ENCODE data around the gene CSTB. TPM values are rescaled to one million over a fixed set of nuclear protein-coding genes. Genes with fewer than 3 reads are reported as not detected.
"Not testable (repeated sequence)": the region's sequence is repeated elsewhere in the genome, so short reads cannot be mapped to it uniquely, and the experiment has no call there.

CSTB gene
- 34.6 TPM for total RNA-seq
- long read RNA-seq, transcript CSTB-201 (3 exons, 2,164 nt), result major isoform, 53 of 54 reads
- long read RNA-seq, partial matches to known transcripts, result 0 of 54 reads
- long read RNA-seq, other reads (novel, unspliced or antisense), result 0 of 54 reads

DNA sequence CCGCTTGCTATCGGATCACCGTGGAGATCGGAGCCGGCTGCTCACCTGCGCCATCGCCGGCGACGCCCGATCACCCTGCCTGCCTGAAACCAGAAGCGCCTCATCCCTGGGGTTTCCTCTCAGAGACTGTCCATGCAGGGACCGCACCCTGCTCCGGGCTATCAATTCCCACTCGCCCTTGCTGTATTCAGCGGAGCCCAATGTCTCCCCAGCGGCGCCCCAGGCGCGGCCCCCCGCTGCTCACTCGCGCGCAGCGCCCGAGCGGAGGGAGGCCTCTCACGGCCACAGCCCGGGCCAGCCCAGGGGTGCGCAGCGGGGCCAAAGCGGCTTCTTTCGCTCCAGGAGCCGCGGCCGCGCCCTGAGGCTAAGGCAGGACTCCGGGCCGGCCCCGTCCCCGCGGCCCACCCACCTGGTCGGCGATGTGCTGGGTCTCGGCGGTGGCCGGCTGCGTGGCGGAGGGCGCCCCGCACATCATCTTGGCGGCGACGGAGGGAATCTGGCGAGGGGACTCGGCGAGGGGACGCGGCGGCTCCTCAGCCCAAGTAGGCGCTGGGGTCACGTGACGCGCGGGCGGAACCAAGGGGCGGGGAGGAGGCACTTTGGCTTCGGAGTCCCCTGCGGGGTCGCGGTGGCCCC is at the start of gene CSTB:
Gene CSTB, minus strand, starts transcription at position 514 of the 636 bp plus-strand sequence. Its CDS starts 39 bp downstream, at position 475.
- DNase-seq (ENCODE audit: low spot score), result peak; percentile 94
- intact Hi-C loops (cut with DNase I), result loop anchor here (10.0 kb wide), 1 partner anchor 71 kb away; no protein-coding TSS in a partner anchor

- intact Hi-C loops (cut with DNase I), result no loop called here
- no peak for DNase-seq (ENCODE audit: low spot score)
Observed at GRCh38 chr21:43825242-43825935, 49.3 kb upstream of the CSTB start.

DNA sequence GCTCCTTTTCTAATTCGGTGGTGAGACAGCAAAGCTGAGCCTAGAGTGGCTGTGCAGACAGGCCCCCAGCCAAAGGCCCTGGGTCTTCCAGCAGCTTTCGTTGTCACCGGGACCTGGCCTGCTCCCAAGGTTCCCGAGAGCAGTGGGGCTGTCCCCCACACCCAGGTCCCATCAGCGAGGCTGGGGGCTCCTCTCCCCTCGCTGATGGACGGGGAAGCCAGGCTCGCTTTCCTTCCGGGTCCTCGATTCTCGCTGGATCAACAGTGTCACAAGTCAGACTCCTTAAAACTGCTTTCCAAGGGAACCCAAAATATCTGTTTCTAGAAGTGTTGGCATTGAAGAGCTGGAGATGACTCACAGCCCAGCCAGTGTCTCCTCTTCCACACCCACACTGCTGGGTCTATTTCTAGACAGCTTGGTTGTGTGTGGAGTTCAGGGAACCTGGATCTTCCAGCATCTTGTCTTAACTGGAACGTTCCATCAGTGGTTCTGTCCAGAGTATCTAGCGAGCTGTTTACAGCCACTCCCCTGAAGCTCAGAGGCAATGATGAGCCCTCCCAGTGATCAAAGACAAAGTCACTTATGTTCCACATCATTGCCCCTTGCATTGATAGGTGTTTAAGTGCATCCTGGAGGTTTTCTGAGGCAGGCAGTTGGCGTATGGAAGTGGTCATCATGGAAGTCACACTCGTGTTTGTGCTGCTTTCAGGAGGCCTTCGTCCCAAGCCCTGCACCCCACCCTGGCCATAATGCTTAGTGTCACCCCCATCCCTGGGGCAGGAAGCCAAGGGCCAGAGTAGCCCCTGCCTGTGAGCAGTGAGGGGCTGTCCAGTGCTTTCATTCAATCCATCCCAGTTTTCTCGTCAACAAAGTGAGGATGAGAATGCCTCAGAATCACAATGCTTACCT is 48.5 kb upstream of the CSTB start:
- intact Hi-C loops (cut with DNase I), result no loop called here
- DNase-seq (ENCODE audit: low spot score), result no peak

GRCh38 chr21:43822741-43823140 is 46.6 kb upstream of the CSTB start:
- DNase-seq (ENCODE audit: low spot score); intact Hi-C loops (cut with DNase I): not testable (repeated sequence)

GRCh38 chr21:43822166-43822565 is 46.1 kb upstream of the CSTB start:
- DNase-seq (ENCODE audit: low spot score); intact Hi-C loops (cut with DNase I): not testable (repeated sequence)

GRCh38 chr21:43820466-43820865 is 44.4 kb upstream of the CSTB start:
- intact Hi-C loops (cut with DNase I), result no loop called here
- no peak for DNase-seq (ENCODE audit: low spot score)

- intact Hi-C loops (cut with DNase I), result no loop called here
- no peak for DNase-seq (ENCODE audit: low spot score)
Observed at GRCh38 chr21:43819511-43820405, 43.6 kb upstream of the CSTB start.

DNA sequence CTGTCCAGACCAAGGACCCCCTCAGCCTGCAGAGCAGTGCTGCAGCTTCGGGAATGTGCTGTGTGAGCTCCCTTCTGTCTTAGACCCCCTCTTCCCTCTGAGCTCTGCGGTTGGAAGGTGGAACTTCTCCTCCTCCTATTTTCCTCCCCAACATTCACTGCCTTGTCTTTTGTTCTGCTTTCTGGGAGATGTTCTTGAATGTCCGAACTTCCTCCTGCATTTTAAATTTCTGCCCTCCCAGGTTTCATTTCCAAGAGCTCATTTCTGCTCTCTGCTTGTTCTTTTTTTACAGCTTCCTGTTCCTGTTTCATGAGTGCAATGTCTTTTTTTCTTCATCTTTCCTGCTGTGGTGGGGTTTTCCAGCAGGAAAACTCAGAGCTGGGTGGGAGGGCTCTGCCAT is 42.6 kb upstream of the CSTB start:
- intact Hi-C loops (cut with DNase I), result no loop called here
- no peak for DNase-seq (ENCODE audit: low spot score)

DNA sequence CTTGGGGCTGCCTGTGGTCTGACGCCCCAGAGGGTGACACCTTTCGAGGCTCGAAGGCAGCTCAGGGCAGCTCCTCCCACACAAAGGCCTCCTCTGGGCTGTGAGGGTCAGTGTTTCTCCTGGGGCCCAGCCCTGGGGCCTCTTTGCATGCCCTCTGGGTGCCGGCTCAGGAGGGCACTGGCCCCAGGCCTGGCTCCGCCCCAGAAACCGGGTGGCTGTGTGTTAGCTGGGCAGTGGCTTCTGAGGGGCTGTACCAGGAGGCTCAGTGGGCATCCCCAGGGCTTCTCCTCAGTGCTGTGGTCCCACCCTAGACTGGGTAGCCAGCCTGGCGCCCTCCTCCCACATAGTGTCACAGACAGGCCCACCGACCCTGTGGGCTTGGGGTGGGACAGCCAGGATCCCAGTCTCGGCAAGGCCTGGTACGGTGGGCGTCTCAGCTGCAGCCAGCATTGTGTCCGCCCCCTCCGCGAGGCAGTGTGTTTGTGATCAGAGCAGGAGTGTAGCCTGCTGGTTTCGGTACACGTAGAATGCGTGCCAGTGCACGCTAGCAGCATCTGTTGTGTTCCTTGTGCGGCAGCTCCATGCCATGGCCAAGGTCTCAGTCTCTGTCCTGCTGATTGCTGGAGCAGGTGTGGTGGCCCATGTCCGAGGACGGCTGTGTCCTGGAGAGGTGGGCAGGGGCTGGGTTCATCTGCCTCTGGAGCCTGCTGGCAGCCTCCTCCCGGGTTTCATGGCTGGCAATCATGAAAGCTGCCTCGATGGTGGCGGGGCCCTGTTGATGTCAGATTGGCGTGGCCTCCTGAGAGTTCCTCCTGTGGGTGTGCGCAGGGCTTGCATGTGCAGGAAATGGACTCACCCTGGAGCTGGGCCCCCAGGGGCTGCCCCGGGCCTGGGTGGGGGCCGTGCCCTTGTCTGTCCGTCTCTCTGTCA is 41.3 kb upstream of the CSTB start:
- intact Hi-C loops (cut with DNase I), result no loop called here
- no peak for DNase-seq (ENCODE audit: low spot score)

- no peak for DNase-seq (ENCODE audit: low spot score)
- intact Hi-C loops (cut with DNase I), result no loop called here
Observed at GRCh38 chr21:43816611-43817071, 40.5 kb upstream of the CSTB start.

DNA sequence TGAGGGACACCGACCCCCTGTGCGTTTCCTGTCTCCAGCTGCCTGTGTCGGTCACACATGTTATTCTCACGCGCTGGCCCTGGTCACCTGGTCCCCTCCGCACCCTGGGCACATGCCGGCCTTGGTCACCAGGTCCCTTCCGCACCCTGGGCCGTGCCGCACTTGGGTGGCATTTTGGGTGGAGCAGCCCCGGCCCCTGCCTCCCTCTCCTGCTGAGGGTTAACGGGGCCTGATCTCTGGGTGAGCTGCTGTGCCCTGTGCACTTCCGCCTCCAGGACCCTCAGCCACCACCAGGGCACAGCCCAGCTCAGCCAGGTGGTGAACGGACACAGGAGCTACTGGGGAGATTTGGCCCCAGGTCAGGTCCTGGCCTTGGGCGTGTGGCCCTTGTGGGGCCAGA is 39.9 kb upstream of the CSTB start:
- intact Hi-C loops (cut with DNase I), result no loop called here
- no peak for DNase-seq (ENCODE audit: low spot score)

DNA sequence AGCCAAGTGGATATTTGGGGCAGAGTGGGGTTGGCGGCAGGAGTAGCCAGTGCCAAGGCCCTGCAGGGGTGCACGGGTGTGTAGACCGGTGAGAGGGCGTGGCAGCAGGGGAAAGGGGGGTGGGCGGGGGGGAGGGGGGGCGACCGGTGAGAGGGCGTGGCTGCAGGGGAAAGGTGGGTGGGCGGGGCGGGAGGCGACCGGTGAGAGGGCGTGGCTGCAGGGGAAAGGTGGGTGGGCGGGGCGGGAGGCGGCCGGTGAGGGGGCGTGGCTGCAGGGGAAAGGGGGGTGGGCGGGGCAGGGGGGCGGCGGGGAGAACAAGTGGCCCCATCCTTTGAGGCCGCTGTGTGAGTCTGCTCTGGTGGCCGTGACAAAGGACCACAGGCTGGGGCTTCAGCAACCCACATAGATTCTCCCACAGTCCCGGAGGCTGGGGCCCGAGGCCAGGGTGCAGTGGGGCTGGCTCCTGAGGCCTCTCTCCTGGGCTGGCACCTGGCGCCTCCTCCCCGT is 39.1 kb upstream of the CSTB start:
- intact Hi-C loops (cut with DNase I), result no loop called here
- no peak for DNase-seq (ENCODE audit: low spot score)

DNA sequence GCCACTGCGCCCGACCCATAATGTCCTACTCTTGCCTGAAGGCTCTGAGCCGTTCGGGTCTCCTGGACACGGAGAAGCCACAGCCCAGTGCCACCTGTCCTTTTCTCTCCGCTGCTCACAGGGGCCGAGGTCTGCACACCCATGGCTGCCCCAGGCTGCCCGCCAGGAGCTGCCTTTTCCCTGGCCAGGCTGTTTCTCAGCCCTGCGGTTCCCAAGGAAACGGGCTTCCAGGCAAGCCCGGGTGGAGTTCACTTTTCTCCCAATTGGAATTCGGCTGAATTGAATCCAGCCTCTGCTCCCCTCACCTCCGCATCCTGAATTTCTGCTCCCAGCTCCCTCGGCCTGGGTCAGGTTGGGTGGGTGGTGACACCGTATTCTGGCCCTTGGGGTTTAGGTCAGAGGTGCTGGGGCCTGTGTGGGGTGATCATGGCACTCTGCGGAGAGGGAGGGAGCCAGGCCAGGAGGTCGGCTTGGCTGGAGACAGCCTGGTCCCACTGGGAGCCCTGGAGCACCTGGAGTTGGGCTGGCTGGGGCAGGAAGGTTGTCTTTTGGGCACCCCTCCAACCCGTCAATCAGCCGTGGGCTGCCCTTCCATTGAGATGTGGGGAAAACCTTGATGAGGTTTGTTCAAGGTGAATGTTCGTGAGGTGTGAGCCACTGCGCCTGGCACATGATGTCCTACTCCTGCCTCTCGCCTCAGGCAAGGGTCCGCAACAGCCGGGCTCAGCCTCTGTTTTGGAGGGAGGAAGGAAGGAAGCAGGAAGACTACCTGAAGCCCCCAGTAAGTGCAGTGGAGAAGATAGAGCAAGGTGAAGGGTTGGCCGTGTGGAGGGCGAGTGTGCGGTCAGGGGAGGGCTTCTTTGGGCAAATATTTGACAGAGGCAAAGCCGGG is 38.4 kb upstream of the CSTB start:
- intact Hi-C loops (cut with DNase I), result no loop called here

DNA sequence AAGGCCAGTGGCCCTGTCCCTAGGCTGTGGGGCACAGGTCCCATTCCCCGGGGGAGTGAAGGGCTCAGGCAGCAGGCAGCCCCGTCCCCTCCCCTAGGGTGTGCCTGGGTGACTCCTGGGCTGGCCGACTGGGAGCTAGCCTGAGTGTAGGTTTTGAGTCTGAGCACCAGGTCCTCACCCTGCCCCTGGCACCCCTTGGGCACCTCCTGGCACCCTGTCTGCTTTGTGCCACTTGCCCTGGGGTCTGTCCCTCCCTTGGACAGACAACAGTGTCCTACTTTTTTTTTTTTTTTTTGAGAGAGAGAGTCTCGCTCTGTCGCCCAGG is 37.5 kb upstream of the CSTB start:
- intact Hi-C loops (cut with DNase I), result no loop called here
- DNase-seq (ENCODE audit: low spot score), result no peak

More for the DNA sequence above, 38.4 kb upstream of the CSTB start:
- DNase-seq (ENCODE audit: low spot score), result no peak

- no peak for DNase-seq (ENCODE audit: low spot score)
Observed at GRCh38 chr21:43812957-43813655, 37.0 kb upstream of the CSTB start.

GRCh38 chr21:43812139-43812821 is 36.2 kb upstream of the CSTB start:
- DNase-seq (ENCODE audit: low spot score), result no peak
- intact Hi-C loops (cut with DNase I), result no loop called here

More at GRCh38 chr21:43812957-43813655, 37.0 kb upstream of the CSTB start:
- intact Hi-C loops (cut with DNase I), result no loop called here

Data from cardiac septum (tissue), 1 donor.